HG02840 (cell line): ENCODE data around the gene SELENBP1.

ENCODE experiments used
- ATAC-seq: cut with Tn5 transposase; IDR thresholded peaks from one replicate; pipeline ENCODE4 v1.9.1; 2021; ENCODE audit warnings: mild to moderate bottlenecking, moderate library complexity, moderate number of reproducible peaks; ENCODE audit not compliant: unreplicated experiment, low FRiP score

The SELENBP1 gene

GRCh38 chr1:151346082-151346768 is 26.3 kb downstream of the SELENBP1 start:
- no peak for ATAC-seq

DNA sequence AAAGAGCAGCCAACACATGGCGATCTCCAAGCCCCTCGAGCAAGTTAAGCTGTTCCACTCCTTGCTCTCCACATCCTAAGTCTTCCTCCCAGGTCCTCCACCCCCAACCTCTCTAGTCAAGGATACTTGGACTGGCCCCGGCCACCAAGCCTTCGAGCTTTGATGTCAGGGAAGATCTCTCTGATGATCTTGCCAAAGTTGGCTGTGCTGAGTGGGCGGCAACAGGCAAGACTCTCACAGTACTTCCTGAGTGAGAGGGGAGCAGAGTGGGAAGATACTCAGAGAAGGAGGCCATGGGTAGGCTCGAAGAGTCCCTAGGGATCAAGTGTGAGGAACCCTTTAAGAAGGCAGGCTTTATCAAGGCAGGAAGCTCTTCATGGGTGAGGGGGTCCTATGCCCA is 28.2 kb downstream of the SELENBP1 start:
- ATAC-seq = no peak

DNA sequence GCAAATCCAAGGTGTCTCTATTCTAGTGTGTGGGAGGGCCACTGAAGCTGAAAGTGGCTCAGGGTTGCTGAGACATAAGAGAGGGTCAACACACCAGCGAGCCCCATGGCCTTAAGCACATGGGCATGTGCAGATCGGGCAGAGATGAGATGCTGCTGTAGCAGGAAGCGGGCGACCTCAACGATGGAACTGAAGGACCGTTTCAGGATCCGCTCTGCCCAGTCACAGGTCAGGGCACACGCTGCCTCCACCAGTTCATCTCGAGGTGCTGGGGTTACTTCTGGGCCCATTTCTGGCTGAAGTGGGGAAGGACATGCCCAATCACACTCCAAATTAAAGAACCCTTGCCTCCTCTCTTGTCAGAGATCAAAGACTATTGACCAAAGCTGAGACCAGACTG is 28.9 kb downstream of the SELENBP1 start:
- ATAC-seq = no peak

DNA sequence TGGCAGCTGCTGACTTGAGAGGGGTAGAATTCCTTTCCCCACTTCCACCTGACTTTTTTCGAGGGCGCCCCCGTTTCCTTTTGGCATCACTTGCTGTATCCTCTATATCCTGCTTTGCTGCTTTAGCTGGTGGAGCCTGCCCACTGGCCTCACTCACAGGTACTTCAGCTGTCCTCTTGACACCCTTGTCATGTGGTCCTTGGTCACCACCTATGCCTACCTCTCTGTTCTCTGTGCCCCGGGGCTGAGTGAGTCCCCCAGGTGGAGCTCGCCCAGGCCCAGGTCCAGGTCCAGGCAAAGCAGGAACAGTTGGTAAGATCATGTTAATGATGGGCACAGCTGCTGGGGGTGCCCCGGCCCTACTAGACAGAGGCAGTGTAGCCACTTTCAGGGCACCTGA is 29.9 kb downstream of the SELENBP1 start:
- ATAC-seq = no peak

DNA sequence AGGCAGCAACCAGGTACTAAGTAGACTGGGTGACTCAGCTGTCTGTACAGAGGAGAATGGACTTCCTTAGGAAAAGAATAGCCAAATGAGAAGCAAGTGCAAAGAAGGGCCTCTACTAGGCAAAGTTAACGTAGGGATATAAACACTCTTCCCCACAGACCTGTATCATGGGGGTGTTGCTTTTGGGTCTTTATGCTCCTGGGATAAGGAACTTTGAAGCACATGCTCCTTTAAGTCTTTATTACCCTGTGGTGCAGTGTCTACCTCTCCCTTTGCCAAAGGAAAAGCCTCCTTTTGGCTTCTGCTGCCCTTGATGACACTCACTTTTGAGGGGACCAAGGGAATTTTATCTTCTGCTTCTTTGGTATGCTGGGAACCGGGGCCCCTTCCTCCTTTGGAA is 30.5 kb downstream of the SELENBP1 start:
- no peak for ATAC-seq

- ATAC-seq = no peak
Measured at GRCh38 chr1:151340870-151341754, 31.4 kb downstream of the SELENBP1 start.

DNA sequence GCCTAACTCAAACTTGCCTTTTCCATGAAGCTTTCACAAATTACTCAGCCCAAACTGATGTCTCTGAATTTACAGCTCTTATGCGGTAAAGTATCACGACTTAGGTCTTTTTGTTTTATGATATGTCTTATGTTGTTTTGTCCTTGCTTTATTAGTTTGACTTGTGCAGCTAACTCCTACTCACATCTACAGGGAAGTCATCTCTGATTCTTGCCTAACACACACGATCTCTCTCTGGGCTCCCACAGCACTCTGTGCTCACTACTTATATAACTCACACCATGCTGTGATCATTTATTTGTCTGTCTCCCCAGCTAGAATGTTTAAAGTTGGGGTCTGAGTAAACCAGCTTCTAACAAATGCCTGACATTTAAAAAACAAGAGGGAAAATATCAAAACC is 35.9 kb downstream of the SELENBP1 start:
- ATAC-seq = no peak

GRCh38 chr1:151334822-151335221 is 37.7 kb downstream of the SELENBP1 start:
- ATAC-seq = no peak

- peak; percentile 10 for ATAC-seq
Measured at GRCh38 chr1:151327903-151328674, 44.4 kb downstream of the SELENBP1 start.

DNA sequence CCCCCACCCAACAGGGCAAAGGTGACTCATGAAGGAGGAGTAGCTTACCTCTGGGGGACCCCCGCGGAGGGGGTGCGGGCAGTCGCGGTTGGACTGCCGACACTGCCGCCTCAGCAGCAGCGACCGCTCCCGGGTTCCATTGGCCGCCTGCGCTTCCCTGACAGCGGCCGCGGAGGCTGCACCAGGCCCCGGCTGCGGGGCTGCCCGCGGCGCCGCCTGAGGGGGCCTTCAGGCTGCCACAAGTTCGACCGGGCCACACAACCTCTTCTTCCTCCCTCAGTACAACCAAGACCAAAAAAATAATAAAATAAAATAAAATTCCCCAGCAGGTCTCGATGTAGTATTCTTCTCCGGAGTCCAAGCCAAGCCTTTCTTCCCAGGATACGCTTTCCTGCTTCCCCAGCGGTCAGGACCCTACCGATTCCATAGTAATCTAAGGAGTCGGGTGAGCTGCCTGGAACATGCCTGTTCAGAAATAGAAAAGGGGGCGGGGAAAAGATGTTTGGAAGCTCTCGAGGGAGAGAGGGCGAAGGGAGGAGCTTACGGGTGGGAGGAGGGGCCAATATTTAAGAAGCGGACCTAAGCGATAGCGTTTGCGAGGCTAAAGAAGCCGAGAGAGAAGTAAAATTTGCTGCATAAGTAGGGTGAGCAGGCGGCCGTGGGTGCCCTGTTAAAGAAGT is 45.1 kb downstream of the SELENBP1 start, which contains the start of gene PI4KB:
TSS of gene PI4KB (minus strand) at position 194 of the 680 bp plus-strand sequence. CDS start 10,935 bp downstream, outside the sequence.
- peak; percentile 68 for ATAC-seq

DNA sequence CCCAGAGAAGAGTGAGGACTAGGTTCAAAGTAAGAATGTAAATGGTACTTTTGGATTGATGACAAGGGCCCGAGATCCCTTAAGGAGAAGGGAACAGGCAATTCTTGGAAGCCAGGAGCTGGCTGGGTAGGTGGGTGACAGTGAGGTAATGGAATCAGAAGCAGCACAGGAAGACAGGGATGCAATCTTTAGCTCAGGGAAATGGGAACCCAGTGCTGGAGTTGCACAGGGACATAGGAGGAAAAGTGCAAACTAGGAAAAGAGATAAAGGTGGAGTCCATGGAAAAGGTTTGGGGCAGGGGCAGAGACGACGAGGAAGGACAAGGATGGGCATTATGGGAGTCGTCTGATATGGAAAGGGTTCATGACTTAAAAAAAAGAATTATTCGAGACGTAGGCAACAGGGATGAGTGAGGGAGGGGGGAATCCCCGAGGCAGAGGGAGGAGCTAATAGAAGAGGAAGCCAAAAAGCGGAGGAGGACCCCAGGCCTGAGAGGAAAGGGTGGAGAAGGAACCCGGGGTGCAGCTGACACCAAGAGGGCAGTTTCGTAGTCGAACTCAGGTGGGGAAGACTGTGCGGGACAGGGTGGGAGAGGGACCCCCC is 45.8 kb downstream of the SELENBP1 start:
- ATAC-seq = peak; percentile 55

DNA sequence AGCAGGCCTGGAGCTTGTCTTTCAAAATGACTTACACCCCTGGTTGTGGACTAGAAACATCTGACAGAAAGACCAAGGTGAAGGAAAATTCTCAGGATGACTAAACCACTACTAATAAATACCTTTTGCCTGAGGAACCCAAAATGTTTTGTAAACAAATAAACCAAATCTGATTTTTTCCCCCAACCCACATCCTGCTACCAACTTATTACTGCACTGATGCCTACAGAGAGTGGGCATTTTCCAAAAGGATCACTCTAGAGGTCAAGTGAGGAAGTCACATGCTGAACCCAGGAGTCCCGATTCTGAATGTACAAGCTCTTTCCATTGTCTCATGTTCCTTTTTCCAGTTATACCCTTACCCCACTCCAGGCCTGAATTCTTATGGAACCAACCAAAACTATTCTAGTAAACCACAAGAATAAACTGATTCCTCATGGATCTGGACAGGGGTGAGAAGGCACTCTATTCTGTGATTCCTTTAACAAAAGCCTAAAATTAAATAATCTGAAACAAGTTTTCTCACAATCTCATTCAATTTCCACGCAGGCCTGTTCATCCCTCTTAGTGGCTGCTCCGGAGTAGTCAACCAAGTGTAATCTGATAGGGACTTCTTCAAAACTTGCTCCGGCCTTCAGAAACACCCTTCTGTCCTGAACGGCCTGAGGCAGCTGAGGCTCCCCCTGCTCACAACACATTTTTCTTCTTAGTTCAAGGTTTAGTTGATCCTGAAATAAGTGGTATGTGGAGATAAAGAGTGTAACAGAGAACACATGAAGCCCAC is 46.7 kb downstream of the SELENBP1 start:
- no peak for ATAC-seq

DNA sequence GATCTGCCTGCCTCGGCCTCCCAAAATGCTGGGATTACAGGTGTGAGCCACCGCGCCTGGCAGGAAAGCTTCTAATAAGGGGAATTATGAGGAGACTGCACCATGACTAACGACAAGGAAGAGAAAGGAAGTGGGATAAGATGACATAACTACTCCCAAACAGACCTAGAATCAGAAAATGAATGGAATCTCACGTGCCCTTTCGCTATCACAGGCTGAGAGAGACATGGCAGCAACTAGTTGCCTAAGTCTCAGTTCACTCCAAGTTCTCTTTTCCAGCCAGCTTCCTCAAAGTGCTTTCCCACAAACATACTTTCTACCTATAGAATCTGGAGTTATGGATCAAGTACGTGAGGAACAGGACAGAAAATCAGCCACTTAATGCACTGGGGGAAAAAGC is 47.3 kb downstream of the SELENBP1 start:
- ATAC-seq = no peak

DNA sequence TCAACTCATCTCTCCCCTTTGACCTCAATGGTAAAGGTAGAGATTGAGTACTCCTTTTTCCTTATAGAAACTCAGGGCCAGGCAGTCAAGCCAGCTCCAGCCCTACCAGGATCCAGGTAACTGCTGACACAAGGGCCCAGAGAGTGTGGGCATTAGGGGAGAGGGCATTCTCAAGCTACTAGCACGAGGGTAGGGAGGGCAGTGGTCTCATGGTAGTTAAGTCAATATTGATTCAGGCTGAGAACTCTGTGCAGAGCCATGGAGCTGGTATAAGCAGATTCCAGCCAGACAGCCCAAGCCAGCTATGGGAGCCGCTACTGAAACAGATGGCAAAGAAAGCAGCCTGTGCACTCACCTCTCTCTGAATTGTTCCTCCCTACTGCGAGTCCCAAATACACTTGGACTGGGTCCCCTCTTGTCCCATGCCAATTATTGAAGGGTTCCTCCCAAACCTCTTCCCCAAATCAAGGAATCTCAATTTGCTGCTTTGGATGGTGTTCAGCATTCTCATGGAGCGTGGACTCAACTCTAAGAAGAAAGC is 48.0 kb downstream of the SELENBP1 start:
- no peak for ATAC-seq

- no peak for ATAC-seq
Measured at GRCh38 chr1:151318975-151319374, 53.5 kb downstream of the SELENBP1 start.

- ATAC-seq = no peak
Measured at GRCh38 chr1:151315565-151316235, 56.8 kb downstream of the SELENBP1 start.
